ENCODE results near the gene RBMS1.

DNA sequence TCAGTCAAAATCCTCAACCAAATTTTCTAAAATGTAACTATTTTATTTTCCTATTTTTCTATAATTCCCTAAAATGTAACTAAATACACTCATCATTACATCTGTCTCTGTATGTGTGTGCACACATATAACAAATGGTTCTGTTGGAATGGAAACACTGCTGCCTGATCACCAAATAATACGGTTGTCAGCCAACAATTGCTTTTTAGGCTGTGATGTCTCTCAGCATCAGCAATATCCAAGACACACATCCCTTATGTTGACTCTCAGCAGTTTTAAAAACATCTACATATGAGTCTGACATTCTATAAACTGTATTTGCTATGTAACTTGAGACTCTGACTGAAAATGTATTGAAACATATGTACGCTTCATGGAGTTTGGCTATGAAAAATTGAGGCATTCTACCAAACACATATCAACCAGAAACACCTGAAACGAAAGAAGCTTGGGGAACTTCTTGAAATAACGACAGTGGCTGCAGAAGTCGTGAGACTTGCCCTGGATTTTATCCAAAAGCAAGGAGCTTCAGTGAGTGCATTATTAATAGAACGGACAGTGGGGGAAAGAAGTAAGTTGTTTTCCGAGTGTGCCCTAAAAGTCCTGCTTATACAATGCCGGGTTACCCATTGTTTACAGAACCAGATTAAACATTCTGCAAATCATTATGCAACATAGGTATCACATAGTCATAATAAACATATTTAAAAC is 183.3 kb downstream of the RBMS1 start:
- TF ChIP-seq, protein P1, sequence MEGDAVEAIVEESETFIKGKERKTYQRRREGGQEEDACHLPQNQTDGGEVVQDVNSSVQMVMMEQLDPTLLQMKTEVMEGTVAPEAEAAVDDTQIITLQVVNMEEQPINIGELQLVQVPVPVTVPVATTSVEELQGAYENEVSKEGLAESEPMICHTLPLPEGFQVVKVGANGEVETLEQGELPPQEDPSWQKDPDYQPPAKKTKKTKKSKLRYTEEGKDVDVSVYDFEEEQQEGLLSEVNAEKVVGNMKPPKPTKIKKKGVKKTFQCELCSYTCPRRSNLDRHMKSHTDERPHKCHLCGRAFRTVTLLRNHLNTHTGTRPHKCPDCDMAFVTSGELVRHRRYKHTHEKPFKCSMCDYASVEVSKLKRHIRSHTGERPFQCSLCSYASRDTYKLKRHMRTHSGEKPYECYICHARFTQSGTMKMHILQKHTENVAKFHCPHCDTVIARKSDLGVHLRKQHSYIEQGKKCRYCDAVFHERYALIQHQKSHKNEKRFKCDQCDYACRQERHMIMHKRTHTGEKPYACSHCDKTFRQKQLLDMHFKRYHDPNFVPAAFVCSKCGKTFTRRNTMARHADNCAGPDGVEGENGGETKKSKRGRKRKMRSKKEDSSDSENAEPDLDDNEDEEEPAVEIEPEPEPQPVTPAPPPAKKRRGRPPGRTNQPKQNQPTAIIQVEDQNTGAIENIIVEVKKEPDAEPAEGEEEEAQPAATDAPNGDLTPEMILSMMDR (IDR thresholded peaks at IDR 0.05; ENCODE audit: low read depth, low read length), result no peak
- TF ChIP-seq EZH2phosphoT487 (IDR thresholded peaks at IDR 0.05; ENCODE audit: low read depth), result no peak

Measured in OCI-LY3 (cell line).